Heart right ventricle (tissue), 16 donors: Measurements from ENCODE around the gene NBEA. TPM values are rescaled to one million over a fixed set of nuclear protein-coding genes. Genes with fewer than 3 reads are reported as not detected.

Experiments
- ATAC-seq, 8 donors: fragments of 200-7000 bp; cut with Tn5 transposase; one replicate each; pipeline ENCODE4 v1.9.1; 2020; ENCODE audit warnings: mild to moderate bottlenecking in 8 of 8, moderate library complexity in 8 of 8, moderate number of reproducible peaks in 1 of 8
- DNase-seq, 2 donors: peaks; one replicate each; pipeline ENCODE4 v3.0.0-alpha.2; 2020
- H3K27ac ChIP-seq, 10 donors: fragments of 200-600 bp; sonication (generic) in 2 of 10; one replicate each; pipeline versions ENCODE4 v1.5.0 to v1.8.0; 2020 to 2022; ENCODE audit warnings: mild to moderate bottlenecking in 3 of 10
- H3K27me3 ChIP-seq, 7 donors: fragments of 200-600 bp; one replicate each; pipeline ENCODE4 v1.8.0; 2021 to 2022; ENCODE audit warnings: mild to moderate bottlenecking in 2 of 7
- H3K36me3 ChIP-seq, 9 donors: fragments of 200-600 bp; sonication (generic) in 1 of 9; one replicate each; pipeline versions ENCODE4 v1.5.0 to v1.8.0; 2020 to 2022; ENCODE audit warnings: mild to moderate bottlenecking in 2 of 9
- H3K4me1 ChIP-seq, 9 donors: fragments of 200-600 bp; sonication (generic) in 1 of 9; one replicate each; pipeline versions ENCODE4 v1.5.0 to v1.8.0; 2020 to 2022; ENCODE audit warnings: mild to moderate bottlenecking in 4 of 9
- H3K4me3 ChIP-seq, 10 donors: fragments of 200-600 bp; sonication (generic) in 2 of 10; one replicate each; pipeline versions ENCODE4 v1.5.0 to v1.8.0; 2020 to 2022; ENCODE audit warnings: mild to moderate bottlenecking in 7 of 10, moderate library complexity in 2 of 10
- H3K9me3 ChIP-seq, 11 donors: fragments of 200-600 bp in 10 of 11; sonication (generic) in 2 of 11; one replicate each; pipeline versions ENCODE4 v1.5.0 to v1.8.0; 2013 to 2022; ENCODE audit warnings: mild to moderate bottlenecking in 2 of 11, control low read depth in 1 of 11, moderate library complexity in 1 of 11
- CTCF ChIP-seq, 9 donors: fragments of 200-600 bp; sonication (generic) in 2 of 9; IDR thresholded peaks; one replicate each; pipeline versions ENCODE4 v1.5.0 to v1.8.0; 2021 to 2022; ENCODE audit warnings: antibody characterized with exemption in 9 of 9, mild to moderate bottlenecking in 5 of 9, moderate library complexity in 1 of 9
- WGBS, 2 donors: extraction: QIAGEN DNeasy Blood & Tissue Kit; methylation state at CpG; one replicate each; pipeline ENCODE4 v1.1.7; 2013; ENCODE audit warnings: inconsistent platforms in 1 of 2; 5-methylcytosine and 5-hydroxymethylcytosine counted together
- intact Hi-C, 10 donors: fragments of 100-400 bp; cut with DNase I; formaldehyde crosslinking; loops; one replicate each; pipeline versions ENCODE4 v1.11.1 to v1.14.2; 2022
- polyA plus RNA-seq, 2 donors: library from polyadenylated mRNA; stranded (reverse); fragments of 200-250 nt; gene quantifications; one replicate each; pipeline ENCODE4 v1.2.3, GENCODE V29; 2013
- total RNA-seq, 10 donors: library from RNA; stranded (reverse); fragmentation: NEBNext Ultra II Directional in 3 of 10; extraction: Animal tissue kit (Norgen Biotek cat#: 25700) in 3 of 10; gene quantifications; one replicate each; pipeline versions ENCODE4 v1.2.1 to v1.2.4, GENCODE V29; 2021 to 2023
- donor health status: Arrhythmogenic right ventricular cardiomyopathy.
- donor health status: ischemic (EF 13 %, LVEDD 7.1; RV severe dilation, severe dysfunction).
- donor health status: healthy with polysubstance abuse.
- donor health status: DM: no; HTN: yes; CAD: no.
- donor health status: DM: no; HTN: no; CAD: no.
- donor health status: ischemic (EF 25% LVEDD 6.9; RV normal size, moderate dysfunction).
- donor health status: ischemic (EF 25% LVEDD 5.7; RV mildly dilated, moderate dysfunction).
- donor health status: healthy.
- donor health status: DM: yes; HTN: yes; CAD: no.
- donor health status: Ischemic cardiomyopathy.
- donor health status: ischemic (EF 35%, LVEDD 5.7; RV mildly dilated, moderate dysfunction).
- donor health status: nonischemic (EF 11% LVEDD 7.7; RV severe dilation, severe dysfunction).
- donor health status: DM: yes; HTN: yes; CAD: no.
- donor health status: PGD.
- donor health status: ischemic (EF 29% LVEDD 5.4; RV normal size, mild dysfunction).
- donor health status: nonischemic (EF 23%, LVEDD 6.1; RV moderate dilation, normal function).

NBEA gene
- total and polyA plus RNA-seq, 12 donors, result 4.3 to 30.6 (median 24.5) TPM

GRCh38 chr13:35198613-35199200 is 256.6 kb downstream of the NBEA start:
- no peak for TF ChIP-seq CTCF (IDR thresholded peaks at IDR 0.05)
- DNase-seq (no peak), ATAC-seq (no peak)
- Histone ChIP-seq H3K4me3 (no peak overlapping the region), H3K9me3 (no peaks in the 10 kb centered on the region), H3K27me3 (no peaks in the 10 kb centered on the region), H3K27ac (no peak overlapping the region), H3K36me3 (peaks cover 0 to 26% (median 0%) of the 10 kb centered on the region in 9 donors), H3K4me1 (no peaks in the 10 kb centered on the region)
- intact Hi-C loops, result no loop called here
- WGBS, 2 donors, result 92 to 94% methylated on average over 8 of the region's 8 CpGs

- Histone ChIP-seq H3K9me3 (no peaks in the 10 kb centered on the region), H3K36me3 (peaks cover 0 to 15% (median 0%) of the 10 kb centered on the region in 9 donors), H3K27ac (no peak overlapping the region), H3K27me3 (no peaks in the 10 kb centered on the region), H3K4me3 (no peak overlapping the region), H3K4me1 (peaks cover 0 to 7% (median 0%) of the 10 kb centered on the region in 9 donors)
- intact Hi-C loops, result no loop called here
- DNase-seq (no peak), ATAC-seq (no peak)
- 91 to 96% methylated on average over 1 of the region's 1 CpG for WGBS, 2 donors
- no peak for TF ChIP-seq CTCF (IDR thresholded peaks at IDR 0.05)
Measured at GRCh38 chr13:35208587-35208986, 266.5 kb downstream of the NBEA start.

GRCh38 chr13:35210261-35210660 is 268.2 kb downstream of the NBEA start:
- no peak overlapping the region for H3K4me3 ChIP-seq
- WGBS, 2 donors, result 70 to 79% methylated on average over 2 of the region's 2 CpGs
- no peaks in the 10 kb centered on the region for H3K9me3 ChIP-seq
- DNase-seq (no peak), ATAC-seq (no peak)
- H3K27me3 ChIP-seq, result no peaks in the 10 kb centered on the region
- TF ChIP-seq CTCF (IDR thresholded peaks at IDR 0.05), result peak in 5 of 9 donors; percentile 8 to 31 (median 24)
- H3K4me1 ChIP-seq, result peaks cover 0 to 7% (median 0%) of the 10 kb centered on the region in 9 donors
- intact Hi-C loops, result loop anchor here in 3 of 10 donors (10.0 kb wide), 3 partner anchors 585 to 745 kb away; no protein-coding TSS in a partner anchor
- H3K27ac ChIP-seq, result no peak overlapping the region
- peaks cover 0 to 15% (median 0%) of the 10 kb centered on the region in 9 donors for H3K36me3 ChIP-seq

GRCh38 chr13:35211949-35212348 is 269.9 kb downstream of the NBEA start:
- Histone ChIP-seq H3K27me3 (no peaks in the 10 kb centered on the region), H3K27ac (no peak overlapping the region), H3K9me3 (no peaks in the 10 kb centered on the region), H3K4me1 (peaks cover 0 to 7% (median 0%) of the 10 kb centered on the region in 9 donors), H3K36me3 (peaks cover 0 to 15% (median 0%) of the 10 kb centered on the region in 9 donors), H3K4me3 (no peak overlapping the region)
- 96% methylated on average over 4 of the region's 4 CpGs for WGBS, 2 donors
- no peak for ATAC-seq
- TF ChIP-seq CTCF (IDR thresholded peaks at IDR 0.05), result no peak
- no peak for DNase-seq
- intact Hi-C loops, result loop anchor here in 3 of 10 donors (10.0 kb wide), 3 partner anchors 583 to 743 kb away; no protein-coding TSS in a partner anchor
